ENCODE measurements around the gene NDUFS3. TPM values are rescaled to one million over a fixed set of nuclear protein-coding genes. Genes with fewer than 3 reads are reported as not detected.

The NDUFS3 gene
- total and polyA plus RNA-seq, 2 of the 13 experiments (the other 11 are each of a cell fraction or from before 2014, with no cell fraction given), result 151 to 184 TPM

DNA sequence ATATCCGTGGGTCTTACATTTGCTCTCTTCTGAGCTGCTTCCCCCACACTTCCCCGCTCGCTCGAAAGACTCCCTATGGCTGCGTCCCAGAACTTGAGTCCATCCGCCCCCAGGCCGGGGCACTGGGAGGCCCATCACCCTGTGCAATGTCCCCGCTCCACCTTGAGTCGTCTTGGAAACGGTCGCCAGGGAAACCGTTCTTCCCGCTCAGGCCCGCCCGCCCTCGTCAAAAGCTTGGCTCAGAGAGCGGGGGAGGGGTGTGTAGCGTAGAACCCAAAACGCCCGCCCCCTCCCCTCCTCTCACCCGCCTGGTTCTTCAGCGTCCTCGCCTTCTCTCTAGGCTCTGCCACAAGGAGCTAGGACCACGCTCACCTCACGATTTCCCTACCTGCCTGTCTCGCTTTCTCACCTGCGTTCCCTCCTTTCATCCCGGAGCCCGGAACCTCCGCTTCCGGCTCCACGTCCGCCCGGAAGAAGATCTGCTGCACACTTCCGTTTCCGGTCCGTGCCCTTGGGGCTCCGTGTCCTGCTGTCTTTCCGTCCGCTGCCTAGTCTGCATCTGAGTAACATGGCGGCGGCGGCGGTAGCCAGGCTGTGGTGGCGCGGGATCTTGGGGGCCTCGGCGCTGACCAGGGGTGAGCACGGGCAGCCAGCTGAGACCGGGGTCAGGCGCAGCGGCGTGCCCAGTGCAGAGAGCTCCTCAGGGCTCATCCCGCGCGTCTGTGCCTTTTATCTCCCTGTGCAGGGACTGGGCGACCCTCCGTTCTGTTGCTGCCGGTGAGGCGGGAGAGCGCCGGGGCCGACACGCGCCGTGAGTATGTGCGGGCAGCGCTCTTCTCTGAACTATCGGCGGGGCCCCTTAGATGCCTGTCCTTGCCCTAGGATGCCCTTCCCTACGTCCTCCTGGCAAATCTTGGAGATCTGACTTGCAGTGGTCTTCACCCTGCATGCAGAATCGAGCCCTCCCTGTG lies at the start of gene NDUFS3, which contains the start of gene KBTBD4 (continued):
- TF ChIP-seq, protein P1, sequence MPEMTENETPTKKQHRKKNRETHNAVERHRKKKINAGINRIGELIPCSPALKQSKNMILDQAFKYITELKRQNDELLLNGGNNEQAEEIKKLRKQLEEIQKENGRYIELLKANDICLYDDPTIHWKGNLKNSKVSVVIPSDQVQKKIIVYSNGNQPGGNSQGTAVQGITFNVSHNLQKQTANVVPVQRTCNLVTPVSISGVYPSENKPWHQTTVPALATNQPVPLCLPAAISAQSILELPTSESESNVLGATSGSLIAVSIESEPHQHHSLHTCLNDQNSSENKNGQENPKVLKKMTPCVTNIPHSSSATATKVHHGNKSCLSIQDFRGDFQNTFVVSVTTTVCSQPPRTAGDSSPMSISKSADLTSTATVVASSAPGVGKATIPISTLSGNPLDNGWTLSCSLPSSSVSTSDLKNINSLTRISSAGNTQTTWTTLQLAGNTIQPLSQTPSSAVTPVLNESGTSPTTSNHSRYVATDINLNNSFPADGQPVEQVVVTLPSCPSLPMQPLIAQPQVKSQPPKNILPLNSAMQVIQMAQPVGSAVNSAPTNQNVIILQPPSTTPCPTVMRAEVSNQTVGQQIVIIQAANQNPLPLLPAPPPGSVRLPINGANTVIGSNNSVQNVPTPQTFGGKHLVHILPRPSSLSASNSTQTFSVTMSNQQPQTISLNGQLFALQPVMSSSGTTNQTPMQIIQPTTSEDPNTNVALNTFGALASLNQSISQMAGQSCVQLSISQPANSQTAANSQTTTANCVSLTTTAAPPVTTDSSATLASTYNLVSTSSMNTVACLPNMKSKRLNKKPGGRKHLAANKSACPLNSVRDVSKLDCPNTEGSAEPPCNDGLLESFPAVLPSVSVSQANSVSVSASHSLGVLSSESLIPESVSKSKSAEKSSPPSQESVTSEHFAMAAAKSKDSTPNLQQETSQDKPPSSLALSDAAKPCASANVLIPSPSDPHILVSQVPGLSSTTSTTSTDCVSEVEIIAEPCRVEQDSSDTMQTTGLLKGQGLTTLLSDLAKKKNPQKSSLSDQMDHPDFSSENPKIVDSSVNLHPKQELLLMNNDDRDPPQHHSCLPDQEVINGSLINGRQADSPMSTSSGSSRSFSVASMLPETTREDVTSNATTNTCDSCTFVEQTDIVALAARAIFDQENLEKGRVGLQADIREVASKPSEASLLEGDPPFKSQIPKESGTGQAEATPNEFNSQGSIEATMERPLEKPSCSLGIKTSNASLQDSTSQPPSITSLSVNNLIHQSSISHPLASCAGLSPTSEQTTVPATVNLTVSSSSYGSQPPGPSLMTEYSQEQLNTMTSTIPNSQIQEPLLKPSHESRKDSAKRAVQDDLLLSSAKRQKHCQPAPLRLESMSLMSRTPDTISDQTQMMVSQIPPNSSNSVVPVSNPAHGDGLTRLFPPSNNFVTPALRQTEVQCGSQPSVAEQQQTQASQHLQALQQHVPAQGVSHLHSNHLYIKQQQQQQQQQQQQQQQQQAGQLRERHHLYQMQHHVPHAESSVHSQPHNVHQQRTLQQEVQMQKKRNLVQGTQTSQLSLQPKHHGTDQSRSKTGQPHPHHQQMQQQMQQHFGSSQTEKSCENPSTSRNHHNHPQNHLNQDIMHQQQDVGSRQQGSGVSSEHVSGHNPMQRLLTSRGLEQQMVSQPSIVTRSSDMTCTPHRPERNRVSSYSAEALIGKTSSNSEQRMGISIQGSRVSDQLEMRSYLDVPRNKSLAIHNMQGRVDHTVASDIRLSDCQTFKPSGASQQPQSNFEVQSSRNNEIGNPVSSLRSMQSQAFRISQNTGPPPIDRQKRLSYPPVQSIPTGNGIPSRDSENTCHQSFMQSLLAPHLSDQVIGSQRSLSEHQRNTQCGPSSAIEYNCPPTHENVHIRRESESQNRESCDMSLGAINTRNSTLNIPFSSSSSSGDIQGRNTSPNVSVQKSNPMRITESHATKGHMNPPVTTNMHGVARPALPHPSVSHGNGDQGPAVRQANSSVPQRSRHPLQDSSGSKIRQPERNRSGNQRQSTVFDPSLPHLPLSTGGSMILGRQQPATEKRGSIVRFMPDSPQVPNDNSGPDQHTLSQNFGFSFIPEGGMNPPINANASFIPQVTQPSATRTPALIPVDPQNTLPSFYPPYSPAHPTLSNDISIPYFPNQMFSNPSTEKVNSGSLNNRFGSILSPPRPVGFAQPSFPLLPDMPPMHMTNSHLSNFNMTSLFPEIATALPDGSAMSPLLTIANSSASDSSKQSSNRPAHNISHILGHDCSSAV (CRISPR knock-in tag; IDR thresholded peaks at IDR 0.05; ENCODE audit: borderline replicate concordance), result peak; percentile 95; the same call in 1 of the 2 replicates
- TF ChIP-seq, protein P2, sequence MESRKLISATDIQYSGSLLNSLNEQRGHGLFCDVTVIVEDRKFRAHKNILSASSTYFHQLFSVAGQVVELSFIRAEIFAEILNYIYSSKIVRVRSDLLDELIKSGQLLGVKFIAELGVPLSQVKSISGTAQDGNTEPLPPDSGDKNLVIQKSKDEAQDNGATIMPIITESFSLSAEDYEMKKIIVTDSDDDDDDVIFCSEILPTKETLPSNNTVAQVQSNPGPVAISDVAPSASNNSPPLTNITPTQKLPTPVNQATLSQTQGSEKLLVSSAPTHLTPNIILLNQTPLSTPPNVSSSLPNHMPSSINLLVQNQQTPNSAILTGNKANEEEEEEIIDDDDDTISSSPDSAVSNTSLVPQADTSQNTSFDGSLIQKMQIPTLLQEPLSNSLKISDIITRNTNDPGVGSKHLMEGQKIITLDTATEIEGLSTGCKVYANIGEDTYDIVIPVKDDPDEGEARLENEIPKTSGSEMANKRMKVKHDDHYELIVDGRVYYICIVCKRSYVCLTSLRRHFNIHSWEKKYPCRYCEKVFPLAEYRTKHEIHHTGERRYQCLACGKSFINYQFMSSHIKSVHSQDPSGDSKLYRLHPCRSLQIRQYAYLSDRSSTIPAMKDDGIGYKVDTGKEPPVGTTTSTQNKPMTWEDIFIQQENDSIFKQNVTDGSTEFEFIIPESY (CRISPR knock-in tag; IDR thresholded peaks at IDR 0.05), result peak; percentile 85
- peak; percentile 52; the same call in 1 of the 2 replicates for TF ChIP-seq CHD2 (IDR thresholded peaks at IDR 0.05; ENCODE audit: low read depth, low read length)
- TF ChIP-seq MIER3 (CRISPR knock-in tag; IDR thresholded peaks at IDR 0.05; ENCODE audit: borderline replicate concordance), result peak; percentile 98
- TF ChIP-seq FOXC1 (CRISPR knock-in tag; IDR thresholded peaks at IDR 0.05; ENCODE audit: borderline replicate concordance), result peak; percentile 86
- peak; percentile 65; the same call in 1 of the 2 replicates for TF ChIP-seq GLI4 (CRISPR knock-in tag; IDR thresholded peaks at IDR 0.05; ENCODE audit: borderline replicate concordance)
- TF ChIP-seq RAD21 (CRISPR knock-in tag; IDR thresholded peaks at IDR 0.05), result peak; percentile 51; the same call in 1 of the 2 replicates
- TF ChIP-seq POLR2A (IDR thresholded peaks at IDR 0.05; ENCODE audit: insufficient read depth in 1 of 2, low read depth in 2 of 2, low read length in 2 of 2), result peak; percentile 56 to 86; a peak in 3 of 4 replicates
- peak; percentile 57; the same call in 1 of the 2 replicates for TF ChIP-seq RFXANK (CRISPR knock-in tag; IDR thresholded peaks at IDR 0.05)
- peak; percentile 59; the same call in 1 of the 2 replicates for TF ChIP-seq ZNF343 (CRISPR knock-in tag; IDR thresholded peaks at IDR 0.05)
- TF ChIP-seq, protein P3, sequence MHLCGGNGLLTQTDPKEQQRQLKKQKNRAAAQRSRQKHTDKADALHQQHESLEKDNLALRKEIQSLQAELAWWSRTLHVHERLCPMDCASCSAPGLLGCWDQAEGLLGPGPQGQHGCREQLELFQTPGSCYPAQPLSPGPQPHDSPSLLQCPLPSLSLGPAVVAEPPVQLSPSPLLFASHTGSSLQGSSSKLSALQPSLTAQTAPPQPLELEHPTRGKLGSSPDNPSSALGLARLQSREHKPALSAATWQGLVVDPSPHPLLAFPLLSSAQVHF (CRISPR knock-in tag; IDR thresholded peaks at IDR 0.05), result peak; percentile 47; the same call in 1 of the 2 replicates
- TF ChIP-seq ZNF777 (CRISPR knock-in tag; IDR thresholded peaks at IDR 0.05), result 0 out of 2 replicates have a peak, but pooled peaks have one; percentile 31
- TF ChIP-seq ZNF766 (CRISPR knock-in tag; IDR thresholded peaks at IDR 0.05; ENCODE audit: borderline replicate concordance), result peak; percentile 95
- TF ChIP-seq, protein P4, sequence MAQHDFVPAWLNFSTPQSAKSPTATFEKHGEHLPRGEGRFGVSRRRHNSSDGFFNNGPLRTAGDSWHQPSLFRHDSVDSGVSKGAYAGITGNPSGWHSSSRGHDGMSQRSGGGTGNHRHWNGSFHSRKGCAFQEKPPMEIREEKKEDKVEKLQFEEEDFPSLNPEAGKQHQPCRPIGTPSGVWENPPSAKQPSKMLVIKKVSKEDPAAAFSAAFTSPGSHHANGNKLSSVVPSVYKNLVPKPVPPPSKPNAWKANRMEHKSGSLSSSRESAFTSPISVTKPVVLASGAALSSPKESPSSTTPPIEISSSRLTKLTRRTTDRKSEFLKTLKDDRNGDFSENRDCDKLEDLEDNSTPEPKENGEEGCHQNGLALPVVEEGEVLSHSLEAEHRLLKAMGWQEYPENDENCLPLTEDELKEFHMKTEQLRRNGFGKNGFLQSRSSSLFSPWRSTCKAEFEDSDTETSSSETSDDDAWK (CRISPR knock-in tag; IDR thresholded peaks at IDR 0.05), result no peak

Measured in HepG2 (cell line).